DOHH2 (cell line): ENCODE measurements around the gene SLC16A4.

ENCODE experiments used
- H3F3A ChIP-seq: fragments of 200-600 bp; sonication (generic), shearing (Covaris generic); 2 replicates; pipeline ENCODE4 v1.6.0; 2016; ENCODE audit warnings: antibody characterized with exemption, mild to moderate bottlenecking; ENCODE audit not compliant: control insufficient read depth, insufficient read depth
- H3K27ac ChIP-seq: fragments of 200-600 bp; sonication (generic); 2 replicates; pipeline ENCODE4 v1.5.1; 2014; ENCODE audit warnings: low read depth, mild to moderate bottlenecking, low read length, moderate library complexity
- H3K27me3 ChIP-seq: fragments of 200-600 bp; sonication (generic); 2 replicates; pipeline ENCODE4 v1.6.1; 2014; ENCODE audit warnings: mild to moderate bottlenecking, low read length, mixed read lengths; ENCODE audit not compliant: control insufficient read depth
- H3K36me3 ChIP-seq: fragments of 200-600 bp; sonication (generic); 2 replicates; pipeline ENCODE4 v1.6.1; 2014; ENCODE audit warnings: mild to moderate bottlenecking, low read length, moderate library complexity, mixed read lengths; ENCODE audit not compliant: control insufficient read depth
- H3K4me1 ChIP-seq: fragments of 200-600 bp; sonication (generic); 2 replicates; pipeline ENCODE4 v1.6.1; 2014; ENCODE audit warnings: mild to moderate bottlenecking, low read length, mixed read lengths; ENCODE audit not compliant: control insufficient read depth
- H3K4me2 ChIP-seq: fragments of 200-600 bp; sonication (generic); 2 replicates; pipeline ENCODE4 v1.6.0; 2014; ENCODE audit warnings: mild to moderate bottlenecking, low read length, moderate library complexity
- H3K4me3 ChIP-seq: fragments of 200-600 bp; sonication (generic); 2 replicates; pipeline ENCODE4 v1.5.1; 2014; ENCODE audit warnings: mild to moderate bottlenecking, low read length, mixed read lengths
- H3K79me2 ChIP-seq: fragments of 200-600 bp; sonication (generic); 2 replicates; pipeline ENCODE4 v1.6.1; 2014; ENCODE audit warnings: mild to moderate bottlenecking, low read length, mixed read lengths; ENCODE audit not compliant: control insufficient read depth
- H3K9me2 ChIP-seq: fragments of 200-600 bp; sonication (generic); replicated peaks from 2 replicates; pipeline ENCODE4 v1.6.1; 2014; ENCODE audit warnings: mild to moderate bottlenecking, low read length, mixed read lengths; ENCODE audit not compliant: control insufficient read depth
- H3K9me3 ChIP-seq: fragments of 200-600 bp; sonication (generic); 2 replicates; pipeline ENCODE4 v1.6.1; 2014; ENCODE audit warnings: antibody characterized with exemption, low read length, mixed read lengths; ENCODE audit not compliant: control insufficient read depth, insufficient read depth
- H4K20me1 ChIP-seq: fragments of 200-600 bp; sonication (generic); 2 replicates; pipeline ENCODE4 v1.6.0; 2014; ENCODE audit warnings: low read depth, mild to moderate bottlenecking, antibody characterized with exemption, low read length, moderate library complexity; ENCODE audit not compliant: control insufficient read depth, insufficient read depth
- CTCF ChIP-seq: fragments of 200-600 bp; sonication (generic); IDR thresholded peaks from one replicate; pipeline ENCODE4 v1.5.1; 2014; ENCODE audit warnings: antibody characterized with exemption, mild to moderate bottlenecking, low read depth, low read length; ENCODE audit not compliant: poor library complexity, severe bottlenecking
- EZH2phosphoT487 ChIP-seq: fragments of 200-600 bp; sonication (generic); IDR thresholded peaks from 2 replicates; pipeline ENCODE4 v1.6.1; 2017; ENCODE audit warnings: borderline replicate concordance, mild to moderate bottlenecking, antibody characterized with exemption, low read length, moderate library complexity, mixed read lengths

SLC16A4 gene

GRCh38 chr1:110318046-110318445, 72.8 kb downstream of the SLC16A4 start:
- Histone ChIP-seq H3K9me2 (no peaks in the 10 kb centered on the region), H3F3A (no peaks in the 10 kb centered on the region), H3K9me3 (no peaks in the 10 kb centered on the region), H3K4me3 (no peak overlapping the region), H3K79me2 (no peaks in the 10 kb centered on the region), H3K4me2 (no peak overlapping the region), H3K4me1 (no peaks in the 10 kb centered on the region), H3K36me3 (no peaks in the 10 kb centered on the region), H3K27me3 (no peaks in the 10 kb centered on the region), H3K27ac (no peak overlapping the region), H4K20me1 (no peaks in the 10 kb centered on the region)
- TF ChIP-seq EZH2phosphoT487 (no peak), CTCF (no peak)

GRCh38 chr1:110316735-110317134, 74.1 kb downstream of the SLC16A4 start:
- Histone ChIP-seq H3K9me2 (no peaks in the 10 kb centered on the region), H3K27ac (no peak overlapping the region), H3K9me3 (no peaks in the 10 kb centered on the region), H3K27me3 (no peaks in the 10 kb centered on the region), H3F3A (no peaks in the 10 kb centered on the region), H3K4me3 (no peak overlapping the region), H4K20me1 (no peaks in the 10 kb centered on the region), H3K79me2 (no peaks in the 10 kb centered on the region), H3K36me3 (no peaks in the 10 kb centered on the region), H3K4me2 (no peak overlapping the region), H3K4me1 (no peaks in the 10 kb centered on the region)
- TF ChIP-seq CTCF (no peak), EZH2phosphoT487 (no peak)
